CD4-positive, CD25-positive, alpha-beta regulatory T cell (primary cell): ENCODE data around the gene ESR1. TPM values are rescaled to one million over a fixed set of nuclear protein-coding genes. Genes with fewer than 3 reads are reported as not detected.
A peak's percentile ranks its signal among the peaks of the same experiment; 100 is the strongest.

Source experiments
- ATAC-seq, 2 donors: fragments of 150-1000 bp; cut with Tn5 transposase; one replicate each; pipeline ENCODE4 v1.10.0; 2021; ENCODE audit warnings: low read depth in 2 of 2, moderate number of reproducible peaks in 2 of 2, moderate library complexity in 1 of 2
- DNase-seq, 3 donors: peaks; one replicate each; pipeline versions ENCODE4 v3.0.0 to v3.0.0-alpha.2; 2012 to 2022; ENCODE audit warnings: mixed read lengths in 1 of 3
- H3K27ac ChIP-seq: one replicate; pipeline ENCODE4 v1.7.0; 2013; ENCODE audit warnings: mild to moderate bottlenecking, low read length; ENCODE audit not compliant: insufficient read depth, poor library complexity, severe bottlenecking
- H3K27me3 ChIP-seq: one replicate; pipeline ENCODE4 v1.7.0; 2013; ENCODE audit warnings: low read length; ENCODE audit not compliant: control insufficient read depth, insufficient read depth
- H3K36me3 ChIP-seq: one replicate; pipeline ENCODE4 v1.7.0; 2013; ENCODE audit warnings: mild to moderate bottlenecking, low read length, moderate library complexity; ENCODE audit not compliant: control insufficient read depth, insufficient read depth
- H3K4me1 ChIP-seq: 2 replicates; pipeline ENCODE4 v1.7.0; 2013; ENCODE audit warnings: mild to moderate bottlenecking, low read length; ENCODE audit not compliant: insufficient read depth, control insufficient read depth, poor library complexity, severe bottlenecking
- H3K4me3 ChIP-seq: one replicate; pipeline ENCODE4 v1.7.0; 2013; ENCODE audit warnings: low read depth, mild to moderate bottlenecking, low read length, moderate library complexity
- H3K9me3 ChIP-seq, 2 experiments: 1 replicate in 1 of 2; 2 replicates in 1 of 2; pipeline ENCODE4 v1.7.0; 2013; ENCODE audit warnings: low read length in 2 of 2, mild to moderate bottlenecking in 1 of 2, moderate library complexity in 1 of 2; ENCODE audit not compliant: control insufficient read depth in 2 of 2
- H3K27ac Mint-ChIP-seq, 3 donors: one replicate each; pipeline ENCODE4 v1.8.0; 2020 to 2022; ENCODE audit warnings: mild to moderate bottlenecking in 3 of 3, mixed read lengths in 3 of 3, moderate library complexity in 2 of 3
- H3K27me3 Mint-ChIP-seq: one replicate; pipeline ENCODE4 v1.8.0; 2022; ENCODE audit warnings: mild to moderate bottlenecking, mixed read lengths
- H3K36me3 Mint-ChIP-seq: one replicate; pipeline ENCODE4 v1.8.0; 2020; ENCODE audit warnings: mixed read lengths
- H3K4me1 Mint-ChIP-seq, 4 donors: one replicate each; pipeline ENCODE4 v1.8.0; 2020 to 2022; ENCODE audit warnings: mixed read lengths in 4 of 4, mild to moderate bottlenecking in 1 of 4
- H3K4me3 Mint-ChIP-seq, 4 donors: one replicate each; pipeline ENCODE4 v1.8.0; 2020 to 2022; ENCODE audit warnings: mild to moderate bottlenecking in 4 of 4, mixed read lengths in 4 of 4, moderate library complexity in 3 of 4
- H3K9me3 Mint-ChIP-seq, 7 donors: one replicate each; pipeline ENCODE4 v1.8.0; 2020 to 2022; ENCODE audit warnings: mixed read lengths in 7 of 7, mild to moderate bottlenecking in 3 of 7, moderate library complexity in 2 of 7
- polyA plus RNA-seq, 4 donors: library from polyadenylated mRNA; unstranded; fragments of 300-500 nt; fragmentation: Illumina TruSeq; gene quantifications; one replicate each; pipeline ENCODE4 v1.2.3, GENCODE V29; 2021
- total RNA-seq: library from RNA; stranded (reverse); gene quantifications from one replicate; pipeline ENCODE4 v1.2.3, GENCODE V29; 2022

ESR1 gene
- total and polyA plus RNA-seq, 5 donors from 2014 or later, result 0.18 to 4.7 (median 0.68) TPM

- no peak overlapping the region for H3K4me3 ChIP-seq
- Mint-ChIP-seq H3K27ac (peak overlapping the region; percentile 78 to 84 (median 80)), H3K27me3 (no peaks in the 10 kb centered on the region), H3K4me3 (no peak overlapping the region), H3K4me1 (peaks cover 14 to 28% (median 21%) of the 10 kb centered on the region in 4 donors), H3K9me3 (no peaks in the 10 kb centered on the region), H3K36me3 (peaks cover 45% of the 10 kb centered on the region)
- H3K27me3 ChIP-seq, result no peaks in the 10 kb centered on the region
- peaks cover 83% of the 10 kb centered on the region for H3K36me3 ChIP-seq
- ATAC-seq (no peak), DNase-seq (no peak)
- H3K4me1 ChIP-seq, result no peaks in the 10 kb centered on the region
- no peaks in the 10 kb centered on the region for H3K9me3 ChIP-seq
- H3K27ac ChIP-seq, result peak overlapping the region; percentile 37
These were observed 352.9 kb downstream of the ESR1 start for GRCh38 chr6:152160346-152160745.

GRCh38 chr6:152161501-152161900 lies 354.0 kb downstream of the ESR1 start:
- Mint-ChIP-seq H3K9me3 (no peaks in the 10 kb centered on the region), H3K4me3 (peak overlapping the region in 1 of 4 donors; percentile 2), H3K27me3 (no peaks in the 10 kb centered on the region), H3K27ac (peak overlapping the region; percentile 0 to 86 (median 77)), H3K36me3 (peaks cover 48% of the 10 kb centered on the region), H3K4me1 (peaks cover 14 to 30% (median 22%) of the 10 kb centered on the region in 4 donors)
- Histone ChIP-seq H3K4me3 (no peak overlapping the region), H3K4me1 (no peaks in the 10 kb centered on the region), H3K27me3 (no peaks in the 10 kb centered on the region), H3K9me3 (no peaks in the 10 kb centered on the region), H3K27ac (peak overlapping the region; percentile 24), H3K36me3 (peaks cover 83% of the 10 kb centered on the region)
- ATAC-seq, result no peak
- DNase-seq, result no peak

- H3K9me3 ChIP-seq, result no peaks in the 10 kb centered on the region
- H3K4me1 Mint-ChIP-seq, result peaks cover 13 to 39% (median 22%) of the 10 kb centered on the region in 4 donors
- no peak overlapping the region for H3K27ac ChIP-seq
- H3K27ac Mint-ChIP-seq, result peak overlapping the region in 1 of 3 donors; percentile 94
- peaks cover 1% of the 10 kb centered on the region for H3K4me1 ChIP-seq
- H3K27me3 ChIP-seq, result no peaks in the 10 kb centered on the region
- no peak overlapping the region for H3K4me3 Mint-ChIP-seq
- no peaks in the 10 kb centered on the region for H3K27me3 Mint-ChIP-seq
- DNase-seq (no peak), ATAC-seq (no peak)
- peaks cover 79% of the 10 kb centered on the region for H3K36me3 ChIP-seq
- H3K9me3 Mint-ChIP-seq, result no peaks in the 10 kb centered on the region
- peaks cover 43% of the 10 kb centered on the region for H3K36me3 Mint-ChIP-seq
- H3K4me3 ChIP-seq, result no peak overlapping the region
These were observed 357.5 kb downstream of the ESR1 start for GRCh38 chr6:152164957-152165356.

GRCh38 chr6:152166497-152166896 lies 359.0 kb downstream of the ESR1 start:
- peak overlapping the region in 2 of 3 donors; percentile 44 to 74 for H3K27ac Mint-ChIP-seq
- no peak overlapping the region for H3K27ac ChIP-seq
- no peak overlapping the region for H3K4me3 ChIP-seq
- H3K4me1 Mint-ChIP-seq, result peaks cover 16 to 48% (median 33%) of the 10 kb centered on the region in 4 donors
- ATAC-seq (no peak), DNase-seq (no peak)
- H3K36me3 Mint-ChIP-seq, result peaks cover 51% of the 10 kb centered on the region
- H3K9me3 ChIP-seq, result no peaks in the 10 kb centered on the region
- peaks cover 0 to 3% (median 0%) of the 10 kb centered on the region in 7 donors for H3K9me3 Mint-ChIP-seq
- no peak overlapping the region for H3K4me3 Mint-ChIP-seq
- H3K4me1 ChIP-seq, result peaks cover 16% of the 10 kb centered on the region
- H3K36me3 ChIP-seq, result peaks cover 79% of the 10 kb centered on the region
- no peaks in the 10 kb centered on the region for H3K27me3 Mint-ChIP-seq
- no peaks in the 10 kb centered on the region for H3K27me3 ChIP-seq

GRCh38 chr6:152166897-152167296 lies 359.4 kb downstream of the ESR1 start:
- Mint-ChIP-seq H3K9me3 (peaks cover 0 to 3% (median 0%) of the 10 kb centered on the region in 7 donors), H3K27me3 (no peaks in the 10 kb centered on the region), H3K27ac (peak overlapping the region in 2 of 3 donors; percentile 44 to 74), H3K4me3 (no peak overlapping the region), H3K4me1 (peaks cover 15 to 50% (median 35%) of the 10 kb centered on the region in 4 donors), H3K36me3 (peaks cover 51% of the 10 kb centered on the region)
- no peaks in the 10 kb centered on the region for H3K9me3 ChIP-seq
- no peaks in the 10 kb centered on the region for H3K27me3 ChIP-seq
- H3K4me3 ChIP-seq, result no peak overlapping the region
- DNase-seq, result no peak
- H3K27ac ChIP-seq, result no peak overlapping the region
- ATAC-seq, result no peak
- peaks cover 20% of the 10 kb centered on the region for H3K4me1 ChIP-seq
- H3K36me3 ChIP-seq, result peaks cover 76% of the 10 kb centered on the region

GRCh38 chr6:152167641-152168603 lies 360.4 kb downstream of the ESR1 start:
- no peaks in the 10 kb centered on the region for H3K27me3 ChIP-seq
- H3K27ac ChIP-seq, result no peak overlapping the region
- H3K27me3 Mint-ChIP-seq, result no peaks in the 10 kb centered on the region
- H3K4me1 ChIP-seq, result peaks cover 31% of the 10 kb centered on the region
- H3K36me3 ChIP-seq, result peaks cover 71% of the 10 kb centered on the region
- H3K9me3 Mint-ChIP-seq, result peaks cover 0 to 3% (median 0%) of the 10 kb centered on the region in 7 donors
- ATAC-seq (no peak), DNase-seq (no peak)
- H3K36me3 Mint-ChIP-seq, result peaks cover 44% of the 10 kb centered on the region
- no peak overlapping the region for H3K4me3 ChIP-seq
- H3K27ac Mint-ChIP-seq, result peak overlapping the region in 2 of 3 donors; percentile 49 to 84
- no peak overlapping the region for H3K4me3 Mint-ChIP-seq
- peaks cover 9 to 51% (median 36%) of the 10 kb centered on the region in 4 donors for H3K4me1 Mint-ChIP-seq
- no peaks in the 10 kb centered on the region for H3K9me3 ChIP-seq

- Histone ChIP-seq H3K4me1 (peaks cover 45% of the 10 kb centered on the region), H3K27me3 (no peaks in the 10 kb centered on the region), H3K9me3 (no peaks in the 10 kb centered on the region), H3K27ac (peak overlapping the region; percentile 91), H3K36me3 (peaks cover 71% of the 10 kb centered on the region), H3K4me3 (peak overlapping the region; percentile 77)
- Mint-ChIP-seq H3K27me3 (no peaks in the 10 kb centered on the region), H3K36me3 (peaks cover 49% of the 10 kb centered on the region), H3K4me1 (peaks cover 19 to 63% (median 51%) of the 10 kb centered on the region in 4 donors), H3K4me3 (peak overlapping the region in 3 of 4 donors; percentile 65 to 86 (median 85)), H3K27ac (peak overlapping the region; percentile 94 to 99 (median 95)), H3K9me3 (peaks cover 0 to 3% (median 0%) of the 10 kb centered on the region in 7 donors)
- no peak for DNase-seq
- ATAC-seq, result no peak
These were observed 362.8 kb downstream of the ESR1 start for GRCh38 chr6:152170313-152170701.
